ENCODE data around the gene WASF3. TPM values are rescaled to one million over a fixed set of nuclear protein-coding genes. Genes with fewer than 3 reads are reported as not detected.

Gene WASF3
- total RNA-seq, 2 donors from 2014 or later = 11.8 to 14.4 TPM

DNA sequence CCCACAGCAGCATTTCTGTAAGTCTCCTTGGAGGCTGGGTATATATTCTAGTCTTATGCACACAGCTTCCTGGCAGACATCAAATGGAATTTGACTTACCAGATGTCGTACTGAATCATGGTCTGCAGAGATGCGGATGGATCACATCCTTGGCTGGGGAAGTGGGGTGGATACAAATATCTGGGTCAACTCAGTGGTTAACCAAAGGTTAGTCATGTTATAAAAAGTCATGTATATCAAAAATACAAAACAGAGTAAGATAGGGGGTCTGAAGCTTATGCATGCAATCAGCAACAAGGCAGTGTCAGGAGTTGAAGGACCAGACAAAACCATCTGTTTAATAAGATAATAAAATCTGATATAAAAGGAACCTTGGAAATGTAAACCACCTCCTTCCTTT, 61.9 kb downstream of the WASF3 start:
- H3K27me3 ChIP-seq = no peaks in the 10 kb centered on the region
- H3K4me1 ChIP-seq = no peaks in the 10 kb centered on the region
- DNase-seq (ENCODE audit: low spot score) = no peak
- no peaks in the 10 kb centered on the region for H3K36me3 ChIP-seq
- no peak overlapping the region for H3K27ac ChIP-seq
- TF ChIP-seq, protein P1, sequence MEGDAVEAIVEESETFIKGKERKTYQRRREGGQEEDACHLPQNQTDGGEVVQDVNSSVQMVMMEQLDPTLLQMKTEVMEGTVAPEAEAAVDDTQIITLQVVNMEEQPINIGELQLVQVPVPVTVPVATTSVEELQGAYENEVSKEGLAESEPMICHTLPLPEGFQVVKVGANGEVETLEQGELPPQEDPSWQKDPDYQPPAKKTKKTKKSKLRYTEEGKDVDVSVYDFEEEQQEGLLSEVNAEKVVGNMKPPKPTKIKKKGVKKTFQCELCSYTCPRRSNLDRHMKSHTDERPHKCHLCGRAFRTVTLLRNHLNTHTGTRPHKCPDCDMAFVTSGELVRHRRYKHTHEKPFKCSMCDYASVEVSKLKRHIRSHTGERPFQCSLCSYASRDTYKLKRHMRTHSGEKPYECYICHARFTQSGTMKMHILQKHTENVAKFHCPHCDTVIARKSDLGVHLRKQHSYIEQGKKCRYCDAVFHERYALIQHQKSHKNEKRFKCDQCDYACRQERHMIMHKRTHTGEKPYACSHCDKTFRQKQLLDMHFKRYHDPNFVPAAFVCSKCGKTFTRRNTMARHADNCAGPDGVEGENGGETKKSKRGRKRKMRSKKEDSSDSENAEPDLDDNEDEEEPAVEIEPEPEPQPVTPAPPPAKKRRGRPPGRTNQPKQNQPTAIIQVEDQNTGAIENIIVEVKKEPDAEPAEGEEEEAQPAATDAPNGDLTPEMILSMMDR (IDR thresholded peaks at IDR 0.05) = no peak
- no peak overlapping the region for H3K4me3 ChIP-seq
- H3K9me3 ChIP-seq = peaks cover 0 to 11% of the 10 kb centered on the region in 2 donors

DNA sequence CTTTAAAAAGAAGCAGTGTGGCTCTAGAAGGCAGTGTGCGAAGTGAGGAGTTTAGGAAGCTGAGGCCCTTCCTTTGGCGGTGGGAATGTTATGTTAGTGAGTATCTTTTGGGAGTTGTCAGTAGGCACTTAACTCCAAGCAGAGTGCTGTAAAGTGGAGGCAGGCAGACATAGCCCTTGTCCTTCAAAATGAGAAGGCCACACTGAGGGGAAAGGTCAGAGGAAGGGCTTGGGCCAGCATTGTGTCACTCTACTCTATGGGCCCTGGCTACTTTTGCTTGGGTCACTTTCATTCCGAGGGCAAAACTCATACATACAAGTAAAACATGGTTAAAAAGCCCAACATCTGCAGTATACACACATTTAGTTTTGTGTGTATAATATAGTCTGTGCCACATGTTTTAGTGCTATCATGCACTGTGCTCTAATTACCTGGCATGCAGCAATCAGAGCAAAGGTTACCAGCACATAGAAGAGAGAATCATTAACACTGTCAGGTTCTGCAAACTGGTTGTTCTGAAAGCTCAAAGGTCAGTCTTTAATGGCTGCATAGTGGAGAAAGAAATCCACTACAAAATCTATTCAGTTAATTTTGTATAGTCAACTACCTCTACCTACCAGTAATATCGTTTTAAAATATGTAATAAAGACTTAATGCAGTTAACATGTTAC, 64.4 kb downstream of the WASF3 start:
- H3K36me3 ChIP-seq = no peaks in the 10 kb centered on the region
- H3K4me3 ChIP-seq = no peak overlapping the region
- H3K4me1 ChIP-seq = no peaks in the 10 kb centered on the region
- peaks cover 0 to 21% of the 10 kb centered on the region in 2 donors for H3K9me3 ChIP-seq
- H3K27ac ChIP-seq = no peak overlapping the region
- DNase-seq (ENCODE audit: low spot score) = no peak
- no peaks in the 10 kb centered on the region for H3K27me3 ChIP-seq
- TF ChIP-seq, protein P1 (IDR thresholded peaks at IDR 0.05) = no peak

DNA sequence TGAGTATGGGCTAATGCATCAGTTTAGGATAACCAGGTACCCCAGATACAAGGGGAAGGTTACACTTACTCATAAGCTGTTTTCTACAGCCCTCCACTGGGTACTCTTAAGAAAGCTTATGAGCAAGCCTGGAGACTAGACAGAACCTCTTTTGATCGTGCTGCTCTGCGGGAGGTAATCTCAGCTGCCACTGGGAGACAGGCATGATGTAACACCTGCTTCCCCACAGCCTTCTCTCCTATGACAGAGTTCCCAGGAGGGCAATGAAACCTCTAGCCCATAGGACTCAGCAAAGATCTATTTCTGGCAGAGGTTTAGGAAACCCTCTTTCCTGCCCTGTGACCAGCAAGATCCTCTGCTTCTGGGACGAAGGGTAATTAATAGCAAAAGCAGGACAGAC, 65.6 kb downstream of the WASF3 start:
- TF ChIP-seq, protein P1 (IDR thresholded peaks at IDR 0.05) = no peak

DNA sequence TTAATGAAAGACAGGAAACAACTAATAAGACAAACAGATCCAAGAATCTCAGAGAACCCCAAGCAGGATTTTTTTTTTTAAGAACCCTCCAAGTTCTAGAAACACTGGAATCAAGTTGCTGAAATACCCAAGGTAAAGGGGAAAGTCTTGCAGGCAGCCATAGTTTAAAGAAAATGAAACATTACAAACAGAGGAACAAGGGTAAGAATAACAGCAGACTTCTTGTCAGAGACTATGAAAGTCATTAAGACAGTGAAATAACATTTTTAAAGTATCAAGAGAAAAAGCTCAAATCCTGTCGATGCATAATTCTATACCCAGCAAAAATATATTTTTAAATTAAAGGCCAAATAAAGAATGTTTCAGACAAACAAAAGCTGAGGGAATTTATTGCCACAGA, 67.1 kb downstream of the WASF3 start:
- H3K36me3 ChIP-seq = no peaks in the 10 kb centered on the region
- no peaks in the 10 kb centered on the region for H3K27me3 ChIP-seq
- no peak overlapping the region for H3K4me3 ChIP-seq
- H3K9me3 ChIP-seq = peaks cover 0 to 21% of the 10 kb centered on the region in 2 donors
- TF ChIP-seq, protein P1 (IDR thresholded peaks at IDR 0.05) = no peak
- no peak overlapping the region for H3K27ac ChIP-seq
- no peaks in the 10 kb centered on the region for H3K4me1 ChIP-seq
- DNase-seq (ENCODE audit: low spot score) = no peak

More for the DNA sequence above, 65.6 kb downstream of the WASF3 start:
- no peak for DNase-seq (ENCODE audit: low spot score)
- H3K4me1 ChIP-seq = no peaks in the 10 kb centered on the region
- no peaks in the 10 kb centered on the region for H3K36me3 ChIP-seq
- no peak overlapping the region for H3K27ac ChIP-seq
- peaks cover 0 to 21% of the 10 kb centered on the region in 2 donors for H3K9me3 ChIP-seq
- H3K27me3 ChIP-seq = no peaks in the 10 kb centered on the region
- no peak overlapping the region for H3K4me3 ChIP-seq

DNA sequence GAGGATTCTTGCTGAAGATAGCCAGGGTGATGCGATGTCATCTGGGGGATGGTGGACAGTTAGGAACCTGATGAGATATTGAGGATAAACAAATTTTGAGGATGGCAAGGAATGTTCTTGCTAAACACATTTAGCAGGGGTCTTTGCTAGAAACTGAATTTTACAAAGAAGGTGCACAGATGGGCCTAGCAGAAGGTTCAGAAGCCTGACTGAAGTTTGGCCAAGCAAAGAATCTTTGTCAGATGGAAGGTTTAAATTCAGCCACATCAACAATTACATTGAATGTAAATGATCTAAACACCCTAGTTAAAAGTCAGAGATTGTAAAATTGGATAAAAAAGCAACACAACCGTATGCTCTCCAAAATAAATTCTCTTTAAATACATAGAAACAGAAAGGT, 68.8 kb downstream of the WASF3 start:
- H3K9me3 ChIP-seq = peaks cover 0 to 21% of the 10 kb centered on the region in 2 donors
- H3K4me1 ChIP-seq = no peaks in the 10 kb centered on the region
- H3K36me3 ChIP-seq = no peaks in the 10 kb centered on the region
- no peak overlapping the region for H3K4me3 ChIP-seq
- TF ChIP-seq, protein P1 (IDR thresholded peaks at IDR 0.05) = no peak
- no peaks in the 10 kb centered on the region for H3K27me3 ChIP-seq
- no peak for DNase-seq (ENCODE audit: low spot score)
- H3K27ac ChIP-seq = no peak overlapping the region

DNA sequence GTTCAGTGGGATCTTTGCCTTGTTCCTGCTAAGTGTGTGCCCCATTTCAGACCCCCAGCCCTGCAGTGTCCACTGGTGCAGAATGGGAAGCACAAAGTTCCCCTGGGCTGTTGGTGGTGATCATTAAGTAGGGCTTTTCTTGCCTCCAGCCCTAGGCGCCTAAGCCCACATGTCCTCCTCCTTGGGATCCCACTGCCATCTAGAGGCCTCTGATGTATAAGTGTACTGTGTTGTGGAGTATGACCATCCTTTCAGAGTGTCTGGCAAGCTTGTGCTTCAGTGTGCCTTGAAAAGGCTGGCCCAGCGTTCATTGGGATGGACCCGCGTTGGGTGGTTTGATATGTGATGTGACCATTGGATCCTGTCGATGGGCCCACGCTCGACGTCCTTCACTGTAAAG, 71.2 kb downstream of the WASF3 start:
- TF ChIP-seq, protein P1 (IDR thresholded peaks at IDR 0.05) = no peak
- H3K4me3 ChIP-seq = no peak overlapping the region
- no peaks in the 10 kb centered on the region for H3K36me3 ChIP-seq
- no peaks in the 10 kb centered on the region for H3K27me3 ChIP-seq
- no peak overlapping the region for H3K27ac ChIP-seq
- no peaks in the 10 kb centered on the region for H3K4me1 ChIP-seq
- no peak for DNase-seq (ENCODE audit: low spot score)
- peaks cover 0 to 17% of the 10 kb centered on the region in 2 donors for H3K9me3 ChIP-seq

All from right atrium auricular region (tissue), 2 donors.